Stimulated activated CD8-positive, alpha-beta memory T cell treated with anti-CD3 and anti-CD28 coated beads, Interleukin-7, amount 100 ng/mL, for 1 hour (primary cell): ENCODE measurements around the gene ATL3.
"Not testable (repeated sequence)": the region's sequence is repeated elsewhere in the genome, so short reads cannot be mapped to it uniquely, and the experiment has no call there.

Experiments used
- DNase-seq, 2 donors: peaks; one replicate each; pipeline ENCODE4 v3.0.0-alpha.2; 2020; ENCODE audit warnings: low read depth in 2 of 2

Gene ATL3, protein sequence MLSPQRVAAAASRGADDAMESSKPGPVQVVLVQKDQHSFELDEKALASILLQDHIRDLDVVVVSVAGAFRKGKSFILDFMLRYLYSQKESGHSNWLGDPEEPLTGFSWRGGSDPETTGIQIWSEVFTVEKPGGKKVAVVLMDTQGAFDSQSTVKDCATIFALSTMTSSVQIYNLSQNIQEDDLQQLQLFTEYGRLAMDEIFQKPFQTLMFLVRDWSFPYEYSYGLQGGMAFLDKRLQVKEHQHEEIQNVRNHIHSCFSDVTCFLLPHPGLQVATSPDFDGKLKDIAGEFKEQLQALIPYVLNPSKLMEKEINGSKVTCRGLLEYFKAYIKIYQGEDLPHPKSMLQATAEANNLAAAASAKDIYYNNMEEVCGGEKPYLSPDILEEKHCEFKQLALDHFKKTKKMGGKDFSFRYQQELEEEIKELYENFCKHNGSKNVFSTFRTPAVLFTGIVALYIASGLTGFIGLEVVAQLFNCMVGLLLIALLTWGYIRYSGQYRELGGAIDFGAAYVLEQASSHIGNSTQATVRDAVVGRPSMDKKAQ

DNA sequence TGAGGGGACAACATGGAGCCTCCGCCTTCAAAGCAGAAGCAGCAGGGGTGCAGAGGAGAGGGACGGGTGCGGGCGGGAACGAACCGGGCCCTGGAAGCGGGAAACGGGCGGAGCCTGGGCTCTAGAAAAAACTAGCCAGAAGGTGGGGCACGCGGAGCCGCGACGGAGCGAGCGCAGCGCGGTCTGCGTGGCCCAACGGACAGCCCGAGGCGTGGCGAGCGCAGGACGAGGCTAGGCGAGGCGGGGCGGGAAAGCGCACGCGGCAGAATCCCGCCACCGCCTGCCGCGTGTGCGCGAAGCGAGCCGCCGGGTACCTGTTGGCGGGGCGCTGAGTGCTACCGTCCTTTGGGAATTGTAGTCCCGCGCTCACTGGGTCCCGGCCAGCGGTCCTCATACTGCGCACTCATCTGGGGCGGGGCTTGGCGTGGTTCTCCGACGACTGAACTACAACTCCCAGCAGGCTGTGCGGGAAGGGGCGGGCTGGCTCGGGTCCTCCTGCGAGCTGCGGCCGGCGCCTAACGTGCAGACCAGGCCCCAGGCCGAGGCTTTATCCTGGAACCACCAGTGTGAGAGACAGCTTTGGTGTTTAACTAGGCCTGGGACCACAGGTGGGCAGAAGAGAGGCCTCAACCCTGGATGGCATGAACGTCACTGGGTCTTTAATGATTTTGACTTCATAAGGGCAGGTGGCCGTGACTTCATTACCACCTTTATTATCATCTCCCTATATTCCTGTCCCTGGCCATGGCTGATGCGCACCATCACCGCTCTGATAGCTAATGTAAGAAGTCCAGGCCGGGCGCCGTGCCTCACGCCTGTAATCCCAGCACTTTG lies at the start of gene ATL3:
Gene ATL3 (minus strand): TSS at position 55 of the 834 bp plus-strand sequence. CDS start 41 bp downstream, at position 14.
- DNase-seq: peak; percentile 89 to 95

DNA sequence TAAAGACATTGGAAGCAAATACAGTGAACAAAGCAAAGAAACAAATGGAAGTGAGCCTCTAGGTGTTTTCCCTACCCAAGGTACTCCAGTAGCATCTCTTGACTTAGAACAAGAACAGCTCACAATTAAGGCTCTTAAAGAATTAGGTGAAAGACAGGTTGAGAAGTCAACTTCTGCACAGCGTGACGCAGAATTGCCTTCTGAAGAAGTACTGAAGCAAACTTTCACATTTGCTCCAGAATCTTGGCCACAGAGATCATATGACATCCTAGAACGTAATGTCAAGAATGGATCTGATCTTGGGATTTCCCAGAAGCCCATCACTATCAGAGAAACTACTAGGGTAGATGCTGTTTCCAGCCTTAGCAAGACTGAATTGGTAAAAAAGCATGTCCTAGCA lies 49.4 kb upstream of the ATL3 start:
- DNase-seq: no peak

DNA sequence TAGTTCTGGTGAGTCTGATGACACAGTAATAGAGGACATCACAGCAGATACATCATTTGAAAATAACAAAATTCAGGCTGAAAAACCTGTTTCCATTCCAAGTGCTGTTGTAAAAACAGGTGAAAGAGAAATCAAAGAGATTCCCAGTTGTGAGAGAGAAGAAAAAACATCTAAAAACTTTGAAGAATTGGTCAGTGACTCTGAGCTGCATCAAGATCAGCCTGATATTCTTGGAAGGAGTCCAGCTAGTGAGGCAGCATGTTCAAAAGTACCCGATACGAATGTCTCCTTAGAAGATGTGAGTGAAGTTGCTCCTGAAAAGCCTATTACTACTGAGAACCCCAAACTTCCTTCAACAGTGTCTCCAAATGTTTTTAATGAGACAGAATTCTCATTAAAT lies 48.8 kb upstream of the ATL3 start:
- no peak for DNase-seq

DNA sequence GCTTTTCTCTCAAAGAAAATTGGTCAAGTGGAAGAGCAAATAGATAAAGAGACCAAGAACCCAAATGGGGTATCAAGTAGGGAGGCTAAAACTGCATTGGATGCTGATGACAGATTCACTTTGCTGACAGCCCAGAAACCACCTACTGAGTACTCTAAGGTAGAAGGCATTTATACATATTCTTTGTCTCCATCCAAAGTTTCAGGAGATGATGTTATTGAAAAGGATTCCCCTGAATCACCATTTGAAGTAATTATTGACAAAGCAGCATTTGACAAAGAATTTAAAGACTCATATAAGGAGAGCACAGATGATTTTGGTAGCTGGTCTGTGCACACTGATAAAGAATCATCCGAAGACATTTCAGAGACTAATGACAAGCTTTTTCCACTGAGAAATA lies 47.8 kb upstream of the ATL3 start:
- DNase-seq: no peak

DNA sequence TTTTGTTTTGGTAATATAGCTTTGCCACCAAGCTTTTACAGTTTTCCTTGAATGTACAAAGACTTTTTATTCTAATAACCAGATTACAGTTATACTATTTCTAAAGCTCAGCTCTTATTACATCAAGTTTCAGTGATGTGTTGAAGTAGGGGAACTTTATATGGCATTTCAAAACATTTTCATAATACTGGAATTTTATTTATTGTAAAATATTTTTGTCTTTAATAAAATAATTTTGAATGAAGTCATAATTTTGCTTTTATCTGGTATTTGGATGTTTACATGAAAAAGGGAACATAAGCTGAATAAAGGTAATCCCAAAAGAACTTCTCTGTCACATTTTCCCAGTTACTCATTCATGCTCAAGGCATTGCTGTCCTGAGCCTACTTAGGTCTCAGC lies 44.9 kb upstream of the ATL3 start:
- no peak for DNase-seq

DNA sequence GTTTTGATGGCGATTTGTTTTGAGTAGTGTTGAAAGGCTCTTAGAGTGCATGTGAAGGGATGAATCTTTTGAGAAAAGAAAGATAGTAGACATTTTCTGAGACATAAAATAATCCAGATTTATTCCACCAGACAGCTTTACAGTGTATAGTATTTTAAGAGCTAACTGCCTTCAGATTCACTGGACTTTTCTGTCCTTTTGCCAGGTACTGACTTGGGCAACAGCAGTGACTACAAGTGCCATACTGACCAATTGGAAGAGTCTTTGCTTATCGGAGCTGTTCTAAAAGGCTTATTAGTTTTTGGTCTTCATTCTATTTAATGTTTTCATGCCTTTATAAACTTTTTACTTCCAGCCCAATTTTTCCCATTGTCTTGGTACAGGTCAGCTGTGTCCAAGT lies 42.6 kb upstream of the ATL3 start:
- no peak for DNase-seq

DNA sequence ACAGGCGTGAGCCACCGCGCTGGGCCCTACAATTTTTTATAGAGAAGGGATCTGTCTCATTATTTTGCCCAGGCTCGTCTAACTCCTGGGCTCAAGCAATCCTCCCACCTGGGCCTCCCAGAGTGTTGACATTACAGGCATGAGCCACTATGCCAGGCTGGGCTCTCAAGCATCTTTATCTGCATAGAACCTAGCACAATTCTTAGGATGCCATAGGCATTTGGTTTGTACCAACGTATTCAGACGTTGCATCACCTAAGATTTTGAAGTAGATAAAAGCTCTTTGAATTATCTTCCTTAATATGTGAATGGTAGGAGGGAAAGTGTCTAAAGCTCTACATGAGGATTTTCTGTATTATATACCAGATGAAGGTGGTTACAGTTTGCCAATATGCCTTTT lies 40.7 kb upstream of the ATL3 start:
- DNase-seq: no peak

DNA sequence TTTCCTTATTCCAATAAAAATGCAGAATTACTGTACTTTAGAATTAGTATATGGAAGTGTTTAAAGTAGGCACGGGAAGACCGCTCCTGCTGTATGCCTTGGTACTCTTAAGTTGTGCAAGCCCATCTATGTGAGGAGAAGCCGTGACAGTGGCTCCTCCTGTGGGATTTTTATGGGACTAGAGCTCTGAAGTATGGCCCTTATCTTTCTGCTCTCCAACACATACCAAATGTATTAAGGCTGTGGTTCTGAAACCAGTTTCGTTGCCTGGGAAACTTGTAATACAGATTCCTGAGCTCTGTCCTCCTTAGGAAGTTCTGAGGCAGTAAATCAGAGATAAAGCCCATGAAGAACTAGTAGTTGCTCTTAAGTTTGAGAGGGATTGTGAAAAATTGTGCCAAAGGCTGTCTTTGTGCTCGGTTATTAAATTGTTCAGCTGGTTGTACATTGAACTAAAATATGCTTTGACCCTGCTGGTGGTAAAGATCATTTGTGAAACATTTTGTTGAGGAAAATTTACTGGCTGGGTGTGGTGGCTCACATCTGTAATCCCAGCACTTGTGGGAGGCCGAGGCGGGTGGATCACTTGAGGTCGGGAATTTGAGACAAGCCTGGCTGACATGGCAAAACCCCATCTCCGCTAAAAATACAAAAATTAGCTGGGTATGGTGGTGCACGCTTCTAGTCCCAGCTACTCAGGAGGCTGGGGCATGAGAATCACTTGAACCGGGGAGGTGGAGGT lies 39.5 kb upstream of the ATL3 start:
- no peak for DNase-seq

DNA sequence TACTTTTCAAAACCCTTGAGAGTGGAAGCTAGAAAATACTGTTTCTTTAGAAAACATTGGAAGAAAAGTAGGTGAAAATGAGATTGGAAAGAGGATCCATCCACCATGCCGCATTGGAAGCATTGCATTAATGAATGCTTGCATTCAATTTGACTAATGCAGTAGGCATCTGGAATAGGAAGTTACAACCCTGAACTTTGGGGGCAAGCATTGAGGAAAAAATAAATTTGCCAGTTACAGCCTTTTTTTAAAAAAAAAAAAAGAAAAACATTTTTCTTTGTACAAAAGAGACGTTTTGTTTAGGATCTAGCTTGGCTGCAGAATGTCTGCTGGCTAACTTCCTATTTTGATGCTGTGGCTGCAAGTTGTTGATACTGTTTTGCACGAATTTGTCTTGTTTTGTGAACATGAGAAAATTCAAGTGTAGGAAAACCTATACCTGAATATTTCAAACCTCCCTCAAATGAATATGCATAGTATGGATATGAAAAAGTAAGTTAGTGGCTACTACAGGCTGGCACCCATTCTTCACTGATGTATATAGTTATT lies 38.2 kb upstream of the ATL3 start:
- no peak for DNase-seq

DNA sequence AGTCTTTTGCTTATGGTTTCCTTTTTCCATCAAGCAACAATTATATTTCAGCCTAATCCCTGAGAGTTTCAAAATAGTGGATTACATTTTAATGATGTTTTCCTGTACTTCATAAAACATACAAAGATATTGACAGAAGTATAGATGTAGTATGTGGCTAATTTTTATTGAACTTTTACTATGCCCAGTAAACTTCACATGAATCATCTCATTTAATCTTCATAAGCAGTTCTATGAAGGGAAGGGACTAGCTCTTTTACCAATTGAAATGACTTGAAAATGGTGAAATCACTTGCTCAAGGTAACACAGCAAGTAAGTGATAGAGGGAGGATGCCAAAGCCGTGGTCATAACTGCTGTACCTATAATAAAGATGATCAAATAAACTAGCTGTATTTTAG lies 37.6 kb upstream of the ATL3 start:
- DNase-seq: no peak

DNA sequence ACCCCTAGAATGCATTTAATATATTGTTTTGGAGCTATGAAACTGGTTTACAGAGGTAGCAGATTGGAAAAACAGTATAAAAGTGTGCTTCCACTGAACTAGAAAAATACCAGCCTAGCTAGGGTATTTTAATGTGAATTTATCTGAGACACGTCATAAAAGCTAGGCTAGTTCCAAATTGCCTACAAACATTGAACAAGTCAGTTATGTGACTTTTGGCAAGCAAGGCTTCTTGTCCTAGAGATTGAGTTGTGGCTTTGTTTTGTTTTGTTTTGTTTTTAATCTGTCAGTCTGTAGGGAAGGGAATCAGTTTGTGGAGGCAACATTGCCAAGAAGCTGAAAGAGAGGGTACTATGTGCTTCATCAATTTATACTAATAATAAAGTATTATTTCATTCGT lies 34.4 kb upstream of the ATL3 start:
- DNase-seq: no peak

DNA sequence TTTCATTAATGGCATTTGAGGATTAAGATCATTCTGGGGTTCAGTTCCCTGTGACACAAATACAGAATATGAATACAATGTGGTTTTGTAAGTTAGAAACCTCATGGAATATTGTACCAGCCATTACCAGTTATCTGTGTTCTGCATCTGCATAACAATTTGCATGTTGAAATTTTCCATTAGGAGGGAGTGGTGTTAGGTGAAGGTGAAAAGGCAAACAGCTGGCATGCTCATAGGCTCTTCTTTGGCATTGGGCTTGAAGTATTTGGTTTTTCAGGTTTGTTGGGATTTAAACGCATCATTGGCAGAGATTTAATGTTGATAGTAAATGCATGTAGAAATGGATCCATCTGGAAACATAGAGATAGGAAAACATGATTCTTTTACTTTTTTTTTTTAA lies 28.7 kb upstream of the ATL3 start:
- DNase-seq: no peak

DNA sequence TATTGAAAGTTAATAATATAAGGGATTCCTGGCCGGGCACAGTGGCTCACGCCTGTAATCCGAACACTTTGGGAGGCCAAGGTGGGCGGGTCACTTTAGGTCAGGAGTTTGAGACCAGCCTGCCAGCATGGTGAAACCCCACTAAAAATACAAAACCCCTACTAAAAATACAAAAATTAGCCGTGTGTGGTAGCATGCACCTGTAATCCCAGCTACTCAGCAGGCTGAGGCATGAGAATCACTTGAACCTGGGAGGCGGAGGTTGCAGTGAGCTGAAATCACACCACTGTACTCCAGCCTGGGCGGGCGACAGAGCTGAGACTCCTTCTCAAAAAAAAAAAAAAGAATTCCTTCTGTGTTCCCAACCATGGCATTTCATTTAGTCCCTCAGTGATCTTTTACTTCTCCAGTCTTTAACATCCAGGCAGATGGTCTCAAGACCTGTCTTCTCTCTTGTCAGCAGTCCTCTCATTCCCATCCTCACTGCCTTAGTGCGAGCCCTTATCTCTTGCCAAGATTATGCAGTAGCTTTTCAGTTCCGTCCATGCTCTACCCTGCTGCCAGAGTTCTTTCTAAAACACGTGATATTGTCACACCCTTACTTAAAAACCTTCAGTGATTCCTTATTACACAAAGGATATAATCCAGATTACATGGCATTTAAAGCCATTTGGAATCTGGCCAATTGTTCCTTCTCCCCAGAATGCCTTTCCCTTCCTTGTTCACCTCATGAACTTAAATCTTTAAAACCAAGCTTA lies 28.0 kb upstream of the ATL3 start:
- no peak for DNase-seq

DNA sequence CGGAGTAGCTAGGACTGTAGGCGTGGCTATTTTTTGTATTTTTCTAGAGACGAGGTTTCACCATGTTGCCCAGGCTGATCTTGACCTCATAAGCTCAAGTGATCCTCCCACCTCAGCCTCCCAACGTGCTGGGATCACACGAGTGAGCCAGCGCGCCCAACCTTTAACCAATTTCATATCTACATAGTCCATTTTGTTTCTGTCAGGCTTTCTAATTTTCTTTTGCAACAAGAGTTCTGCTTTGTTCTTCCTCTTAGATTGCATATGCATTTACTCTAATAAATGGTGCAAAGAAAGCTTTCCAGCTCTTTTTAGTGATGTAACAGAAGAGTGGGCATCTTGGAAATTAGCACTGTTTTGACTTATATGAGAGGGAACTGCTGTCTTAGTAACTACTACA lies 23.4 kb upstream of the ATL3 start:
- no peak for DNase-seq

DNA sequence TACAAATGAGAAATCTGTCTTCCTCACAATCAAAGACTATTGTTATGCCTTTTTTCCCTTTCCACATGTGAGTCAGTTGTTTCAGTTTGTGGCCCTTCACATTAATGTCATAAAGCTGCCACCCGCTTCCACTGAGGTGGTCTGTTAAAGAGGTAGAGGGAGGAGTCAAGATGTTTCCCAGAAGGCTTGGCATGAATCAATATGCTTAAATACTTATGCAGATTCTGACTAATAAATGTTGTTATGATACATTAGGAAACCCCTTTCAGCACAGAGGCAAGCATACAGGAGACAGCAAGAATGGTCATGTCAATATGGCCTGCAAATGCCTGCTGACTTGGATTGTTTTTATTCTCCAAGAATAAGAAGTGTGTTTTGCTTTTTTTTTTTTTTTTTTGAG lies 16.7 kb upstream of the ATL3 start:
- DNase-seq: no peak

DNA sequence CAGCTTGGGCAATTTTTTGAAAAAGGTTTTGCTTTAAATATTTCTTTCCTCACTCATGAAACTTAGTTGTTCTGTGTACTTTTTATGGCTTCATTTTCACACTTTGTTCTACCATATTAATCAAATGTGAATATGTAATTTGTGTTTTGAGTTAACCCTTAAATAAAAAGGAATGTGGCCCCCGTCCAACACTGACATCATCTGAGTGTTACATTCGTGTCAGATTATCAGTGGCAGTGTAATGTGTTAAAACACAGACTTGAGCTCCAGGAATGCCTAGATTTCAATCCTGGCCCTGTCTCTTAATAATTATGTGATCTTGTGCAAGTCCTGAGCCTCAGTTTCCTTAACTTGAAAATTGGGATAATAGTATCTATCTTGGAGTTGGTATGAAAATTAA lies 15.8 kb upstream of the ATL3 start:
- DNase-seq: no peak

DNA sequence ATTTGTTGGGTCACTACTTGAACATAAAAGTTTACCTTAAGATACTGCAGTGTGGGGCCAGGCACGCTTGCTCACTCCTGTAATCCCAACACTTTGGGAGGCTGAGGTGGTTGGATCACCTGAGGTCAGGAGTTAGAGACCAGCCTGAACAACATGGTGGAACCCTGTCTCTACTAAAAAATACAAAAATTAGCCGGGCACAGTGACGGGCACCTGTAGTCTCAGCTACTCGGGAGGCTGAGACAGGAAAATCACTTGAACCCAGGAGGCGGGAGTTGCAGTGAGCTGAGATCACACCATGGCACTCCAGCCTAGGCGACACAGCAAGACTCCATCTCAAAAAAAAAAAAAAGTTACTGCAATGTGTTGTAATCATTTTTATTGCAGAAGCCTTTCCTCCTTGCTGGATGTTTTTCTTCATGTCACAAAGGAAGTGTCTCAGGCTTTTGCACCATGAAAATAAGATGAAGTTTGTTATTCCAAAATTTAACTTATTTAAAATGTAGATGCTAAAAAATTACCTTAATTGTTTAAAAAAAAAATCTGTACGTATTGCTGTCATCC lies 14.1 kb upstream of the ATL3 start:
- not testable (repeated sequence) for DNase-seq

DNA sequence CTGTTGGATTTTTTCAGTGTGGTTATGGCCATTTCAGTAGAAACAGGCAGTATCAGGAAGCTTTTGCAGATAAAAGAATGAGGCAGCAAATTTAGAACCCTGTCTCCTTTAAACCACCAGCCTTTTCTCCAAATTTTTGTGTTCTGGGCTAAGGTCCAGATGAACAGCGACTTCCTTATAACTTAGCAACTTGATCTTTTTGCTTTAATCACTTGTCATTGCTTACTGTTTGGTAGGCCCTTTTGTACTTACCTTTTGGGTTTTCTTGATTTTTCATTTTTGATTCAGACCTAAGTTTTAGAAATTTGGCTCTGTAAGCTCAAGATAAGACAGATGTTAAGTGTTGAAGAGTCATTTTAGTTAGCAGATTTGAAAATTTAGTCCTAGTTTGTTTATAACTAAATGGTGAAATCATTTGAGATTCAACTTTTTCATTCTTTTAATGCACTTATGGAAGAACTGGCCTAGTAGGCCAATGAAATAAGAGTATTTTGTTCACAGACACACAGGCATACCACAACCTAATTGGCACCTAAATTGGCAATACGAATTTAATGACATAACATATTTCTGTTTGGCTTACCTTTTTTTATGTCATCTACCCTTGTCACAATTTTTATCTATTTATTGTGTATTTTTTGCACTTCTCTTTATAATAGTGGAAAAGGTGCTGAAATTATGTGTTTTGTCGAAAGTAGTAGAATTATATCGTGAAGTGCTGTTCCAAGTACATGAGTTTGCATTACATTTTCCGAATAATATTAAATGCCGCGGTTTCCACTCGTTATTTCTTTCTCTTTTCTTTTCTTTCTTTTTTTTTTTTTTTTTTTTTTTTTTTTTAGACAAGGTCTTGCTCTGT lies 12.2 kb upstream of the ATL3 start:
- DNase-seq: no peak

DNA sequence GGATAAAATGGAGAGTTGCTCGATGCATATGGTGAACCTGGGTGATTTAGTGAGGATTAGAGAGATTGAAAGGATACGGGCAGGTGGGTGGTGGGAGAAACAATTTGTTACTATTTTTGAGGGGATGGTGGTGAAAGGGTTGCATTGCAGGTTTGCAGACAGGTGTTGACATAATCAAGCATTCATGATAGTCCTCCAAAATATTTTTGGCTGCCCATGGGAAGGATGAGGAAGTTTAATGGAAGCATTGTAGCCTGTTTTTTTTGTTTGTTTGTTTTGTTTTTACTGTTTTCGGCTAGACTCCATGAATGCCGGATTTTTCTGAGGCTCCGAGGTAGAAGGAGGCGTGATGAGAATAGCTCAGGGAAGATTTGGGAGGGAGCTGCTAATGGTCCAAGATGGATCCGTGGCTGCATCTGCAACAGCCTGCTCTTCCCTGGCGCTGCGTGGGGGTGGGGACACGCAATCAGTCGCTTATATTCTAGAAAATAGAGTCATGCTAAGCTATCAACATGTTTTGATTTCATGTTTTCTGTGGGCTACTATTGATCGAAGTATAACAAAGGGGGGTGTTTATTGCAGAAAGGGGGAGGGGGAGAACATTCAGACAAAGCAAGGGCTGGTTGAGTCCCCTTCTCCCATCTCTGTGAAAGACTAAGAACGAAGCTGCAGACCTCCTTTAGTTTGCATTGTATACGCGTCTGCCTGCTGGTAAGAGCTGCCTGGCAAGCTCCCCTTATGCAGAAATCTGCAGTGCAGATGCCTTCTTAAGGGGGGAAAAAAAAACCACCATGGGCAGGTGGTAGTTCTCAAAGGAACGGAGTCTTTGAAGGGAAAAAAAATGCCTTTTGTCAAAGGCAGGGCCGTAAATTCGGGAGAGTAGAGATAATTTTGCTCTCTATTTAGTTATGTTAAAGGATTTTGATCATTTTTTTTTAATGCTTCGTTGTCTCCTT lies 11.2 kb upstream of the ATL3 start:
- no peak for DNase-seq
